NCI-H1105 treated with DMSO at 0.1 percent for 48 hours (cell line): ENCODE data around the gene SLC25A20.
"Not testable (repeated sequence)": the region's sequence is repeated elsewhere in the genome, so short reads cannot be mapped to it uniquely, and the experiment has no call there.

Source experiments
- DNase-seq: peaks from one replicate; lab custom pipeline; 2025; lab: John Stamatoyannopoulos, UW

Gene SLC25A20

DNA sequence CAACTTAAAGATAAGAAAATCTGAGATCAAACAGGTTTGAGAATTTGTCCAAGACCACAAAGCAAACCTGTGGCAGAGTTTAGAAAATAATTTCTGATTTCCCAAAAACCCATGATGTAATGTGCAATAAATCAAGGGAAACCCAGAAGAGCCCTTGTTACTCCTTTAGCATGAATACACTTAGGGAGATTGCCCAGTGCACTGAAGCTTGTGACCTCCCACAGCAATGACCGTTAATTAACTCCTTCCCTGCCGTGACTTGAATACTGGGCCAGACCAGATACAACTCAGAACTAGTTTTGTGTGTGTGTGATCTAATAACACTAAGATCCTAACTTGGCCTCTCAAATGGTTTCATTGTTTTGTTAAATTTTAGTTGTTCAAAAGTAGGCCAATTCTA, 53.5 kb downstream of the SLC25A20 start:
- no peak for DNase-seq

DNA sequence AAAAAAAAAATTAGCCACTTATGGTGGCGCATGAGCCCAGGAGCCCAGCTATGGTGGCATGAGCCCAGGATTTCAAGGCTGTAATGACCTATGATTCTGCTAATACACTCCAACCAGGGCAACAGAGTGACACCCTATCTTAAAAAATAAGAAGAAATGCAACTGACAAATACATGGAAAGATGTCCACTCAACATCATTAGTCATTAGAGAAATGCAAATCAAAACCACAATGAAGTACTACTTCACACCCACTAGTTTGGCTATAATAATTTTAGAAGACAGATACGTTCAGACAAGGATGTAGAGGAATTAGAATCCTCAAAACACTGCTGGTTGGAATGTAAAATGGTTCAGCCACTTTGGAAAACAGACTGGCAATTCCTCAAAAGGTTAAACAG, 61.5 kb downstream of the SLC25A20 start:
- DNase-seq = no peak

DNA sequence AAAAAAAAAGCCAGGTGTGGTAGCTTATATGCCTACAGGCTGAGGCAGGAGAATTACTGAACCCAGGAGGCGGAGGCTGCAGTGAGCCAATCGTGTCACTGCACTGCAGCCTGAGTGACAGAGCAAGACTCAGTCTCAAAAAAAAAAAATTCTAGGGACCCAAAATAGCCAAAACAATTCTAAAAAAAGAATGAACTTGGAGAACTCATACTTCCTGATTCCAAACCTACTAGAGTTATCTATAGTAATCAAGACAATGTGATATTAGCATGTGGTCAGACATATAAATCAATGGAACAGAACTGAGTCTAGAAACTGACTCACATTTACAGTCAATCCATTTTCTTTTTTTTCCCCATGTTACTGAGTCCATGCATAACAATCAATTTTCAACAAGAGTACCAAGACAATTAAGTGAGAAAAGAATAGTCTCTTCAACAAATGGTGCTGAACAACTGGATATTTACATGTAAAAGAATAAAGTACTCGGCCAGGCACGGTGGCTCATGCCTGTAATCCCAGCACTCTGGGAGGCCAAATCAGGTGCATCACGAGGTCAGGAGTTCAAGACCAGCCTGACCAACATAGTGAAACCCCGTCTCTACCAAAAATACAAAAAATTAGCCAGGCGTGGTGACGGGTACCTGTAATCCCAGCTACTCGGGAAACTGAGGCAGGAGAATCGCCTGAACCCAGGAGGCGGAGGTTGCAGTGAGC, 62.9 kb downstream of the SLC25A20 start:
- no peak for DNase-seq

DNA sequence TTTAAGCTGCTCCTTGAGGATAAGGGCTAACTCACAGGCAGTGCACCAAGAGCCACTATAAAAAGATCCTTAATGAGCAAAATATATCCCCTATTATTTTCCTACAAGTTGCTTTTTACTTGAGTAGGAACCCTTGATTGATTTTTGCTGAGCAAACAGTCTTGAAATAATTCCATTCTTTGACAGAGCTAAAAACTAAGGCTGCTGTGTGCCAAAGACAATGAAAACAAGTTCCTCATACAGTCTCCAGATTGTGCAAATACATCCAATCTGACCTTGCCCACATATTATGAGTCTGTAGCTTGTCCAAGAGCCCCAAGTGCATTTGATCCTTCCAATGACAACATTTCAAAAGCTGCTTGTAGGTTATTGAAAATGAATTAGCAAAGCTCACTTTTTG, 66.0 kb downstream of the SLC25A20 start:
- no peak for DNase-seq

DNA sequence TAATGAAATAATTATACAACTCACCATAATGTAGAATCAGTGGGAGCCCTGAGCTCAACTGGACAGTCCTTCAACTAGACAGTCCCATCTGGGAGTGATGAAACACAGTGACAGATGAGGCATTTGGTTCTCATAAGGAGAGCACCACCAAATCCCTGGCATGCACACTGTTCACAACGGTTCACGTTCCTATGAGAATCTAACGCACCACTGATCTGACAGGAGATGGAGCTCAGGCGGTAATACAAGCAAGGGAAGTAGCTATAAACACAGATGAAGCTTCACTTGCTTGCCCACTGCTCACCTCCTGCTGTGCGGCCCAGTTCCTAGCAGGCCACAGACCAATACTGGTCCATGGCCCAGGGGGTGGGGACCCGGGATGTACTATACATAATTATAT, 68.0 kb downstream of the SLC25A20 start:
- DNase-seq = no peak

DNA sequence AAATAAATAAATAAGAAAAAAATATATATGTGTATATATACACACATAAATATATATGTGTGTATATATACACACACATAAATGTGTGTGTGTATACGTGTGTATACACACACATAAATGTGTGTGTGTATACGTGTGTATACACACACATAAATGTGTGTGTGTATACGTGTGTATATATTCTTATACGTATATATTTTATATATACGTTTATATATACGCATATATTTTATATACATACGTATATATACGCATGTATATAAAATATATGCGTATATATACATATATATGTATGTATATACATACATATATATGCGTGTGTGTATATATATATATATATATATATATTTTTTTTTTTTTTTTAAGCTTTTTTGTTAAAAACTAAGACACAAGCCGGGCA, 69.2 kb downstream of the SLC25A20 start:
- not testable (repeated sequence) for DNase-seq

DNA sequence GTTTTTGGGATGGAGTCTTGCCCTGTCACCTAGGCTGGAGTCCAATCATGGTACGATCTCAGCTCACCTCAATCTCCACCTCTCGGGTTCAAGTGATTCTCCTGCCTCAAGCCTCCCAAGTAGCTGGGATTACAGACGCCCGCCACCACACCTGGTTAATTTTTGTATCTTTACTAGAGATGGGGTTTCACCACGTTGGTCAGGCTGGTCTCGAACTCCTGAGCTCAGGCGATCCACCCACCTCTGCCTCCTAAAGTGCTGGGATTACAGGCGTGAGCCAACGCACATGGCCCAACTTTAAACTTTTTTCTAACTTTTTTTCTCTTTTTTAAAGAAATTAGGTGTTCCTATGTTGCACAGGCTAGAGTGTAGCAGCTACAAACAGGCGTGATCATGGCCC, 70.8 kb downstream of the SLC25A20 start:
- not testable (repeated sequence) for DNase-seq

DNA sequence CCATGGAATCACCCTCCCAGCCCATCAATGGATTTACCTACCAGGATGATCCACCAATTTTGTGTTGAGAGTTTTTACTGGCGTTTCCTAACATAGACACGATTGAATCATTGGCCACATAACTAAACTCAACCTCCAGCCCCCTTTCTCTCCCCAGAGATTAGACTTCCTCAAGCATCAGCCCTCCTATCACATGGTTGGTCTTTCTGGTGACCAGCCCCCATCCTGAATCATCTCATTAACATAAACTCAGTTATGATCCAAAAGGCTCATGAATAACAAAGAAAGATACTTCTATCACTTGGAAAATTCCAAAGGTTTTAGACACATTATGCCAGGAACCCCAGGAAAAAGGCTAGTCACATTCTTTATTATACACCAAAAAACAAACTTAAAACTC, 72.2 kb downstream of the SLC25A20 start:
- no peak for DNase-seq

DNA sequence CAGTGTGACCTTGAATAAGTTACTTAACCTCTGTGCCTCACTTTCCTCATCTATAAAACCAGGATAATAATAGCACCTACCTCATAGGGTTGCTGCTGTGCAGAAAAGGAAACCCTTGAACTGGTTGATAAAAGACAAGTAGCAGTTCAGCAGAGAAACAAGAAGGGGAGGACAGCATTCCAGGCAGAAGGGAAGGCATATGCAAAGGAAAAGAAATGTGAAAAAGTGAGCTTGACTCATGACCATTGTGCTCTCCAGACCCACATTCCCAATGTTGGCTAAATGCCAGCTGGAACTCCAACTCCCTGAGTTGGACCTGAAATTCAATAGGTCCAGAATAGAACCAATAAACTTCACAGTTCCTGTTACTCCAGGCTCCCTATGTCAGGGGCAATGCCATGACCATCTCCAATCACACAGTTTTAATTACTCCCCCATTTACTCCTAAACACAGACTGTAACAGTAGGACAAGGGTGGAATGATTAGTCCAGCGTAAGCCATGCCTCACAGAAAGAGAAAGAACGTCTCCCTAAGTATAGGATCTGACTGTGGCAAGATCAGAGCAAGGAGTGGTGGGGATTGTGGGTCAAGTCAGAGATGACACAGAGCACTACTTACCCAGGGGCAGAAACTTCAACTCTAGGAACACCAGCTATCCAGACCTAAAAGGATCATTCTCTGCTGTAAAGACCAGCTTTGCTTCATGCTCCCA, 77.9 kb downstream of the SLC25A20 start:
- no peak for DNase-seq

DNA sequence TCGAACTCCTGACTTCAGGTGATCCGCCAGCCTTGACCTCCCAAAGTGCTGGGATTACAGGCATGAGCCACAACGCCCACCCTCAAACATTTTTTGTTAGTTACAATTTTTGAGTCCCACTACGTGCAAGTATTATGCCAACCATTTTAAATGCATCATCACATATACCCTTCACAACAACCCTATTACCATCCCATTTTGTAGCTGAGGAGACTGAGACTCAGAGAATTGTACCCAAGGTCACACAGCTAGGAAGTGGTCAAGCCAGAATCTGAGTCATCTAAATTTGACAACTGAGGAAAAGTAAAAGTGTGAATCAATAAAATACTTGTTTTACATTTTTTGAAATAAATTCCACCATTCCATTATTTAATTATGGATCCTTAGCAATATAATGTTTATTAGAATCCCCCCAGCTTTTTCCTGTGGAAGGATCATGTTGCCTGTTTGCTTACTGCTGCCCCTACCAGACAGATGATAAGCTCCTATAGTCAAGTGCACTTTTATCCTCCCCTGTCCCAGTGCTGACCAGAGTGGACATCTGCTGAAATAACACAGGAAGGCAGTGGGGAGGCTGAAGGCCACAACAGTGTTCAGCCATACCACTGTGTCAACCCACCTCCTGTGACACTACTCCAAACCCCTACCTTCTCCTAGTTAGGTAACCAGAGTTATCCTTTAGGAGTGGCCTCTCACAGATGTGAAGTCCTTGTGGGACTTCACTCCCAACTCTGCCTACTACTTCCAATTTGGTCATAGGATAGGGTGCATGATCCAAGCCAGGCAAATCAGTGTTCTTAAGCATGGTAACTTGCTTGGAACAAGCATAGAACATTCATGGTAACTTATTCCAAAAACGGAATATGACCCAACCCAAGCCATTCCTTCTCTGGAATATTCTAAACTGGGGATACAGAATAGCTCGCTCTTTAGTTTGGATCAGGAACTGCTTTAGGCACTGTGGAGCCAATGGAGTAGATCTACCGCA, 79.2 kb downstream of the SLC25A20 start:
- DNase-seq = no peak

DNA sequence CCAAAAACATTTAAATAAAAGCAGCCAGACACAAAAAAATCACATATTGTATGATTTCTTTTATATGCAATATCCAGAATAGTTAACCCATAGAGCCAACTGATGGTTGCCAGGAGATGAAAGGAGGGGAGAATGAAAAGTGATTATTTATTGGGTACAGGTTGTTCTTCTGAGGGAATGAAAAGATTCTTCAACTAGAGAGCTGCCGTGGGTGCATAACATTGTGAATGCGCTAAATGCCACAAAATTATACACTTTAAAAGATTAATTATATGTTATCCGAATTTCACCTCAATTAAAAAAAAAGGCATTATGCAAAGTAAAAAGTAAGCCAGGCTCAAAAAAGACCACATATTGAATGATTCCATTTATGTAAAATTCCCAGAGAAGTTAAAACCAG, 87.2 kb downstream of the SLC25A20 start:
- no peak for DNase-seq
